WTC11 (cell line): ENCODE results near the gene HDAC3.

Source experiments
- ATF3 ChIP-seq: sonication (generic); formaldehyde crosslinking; conservative IDR thresholded peaks from 2 replicates; pipeline ENCODE4 v1.8.1; 2022; ENCODE audit warnings: mild to moderate bottlenecking, missing genetic modification reagents
- CREM ChIP-seq: sonication (generic); formaldehyde crosslinking; IDR thresholded peaks from 2 replicates; pipeline ENCODE4 v1.8.1; 2022; ENCODE audit warnings: mild to moderate bottlenecking, missing genetic modification reagents, moderate library complexity
- CTCF ChIP-seq: fragments of 200-600 bp; IDR thresholded peaks from 2 replicates; pipeline ENCODE4 v1.8.0; 2022; ENCODE audit warnings: antibody characterized with exemption
- ESRRA ChIP-seq: sonication (generic); formaldehyde crosslinking; IDR thresholded peaks from 2 replicates; pipeline ENCODE4 v1.8.1; 2022; ENCODE audit warnings: mild to moderate bottlenecking, missing genetic modification reagents, borderline replicate concordance
- TF ChIP-seq, protein P1 (sequence below): sonication (generic); formaldehyde crosslinking; IDR thresholded peaks from 2 replicates; pipeline ENCODE4 v1.8.1; 2023; ENCODE audit warnings: mild to moderate bottlenecking, moderate library complexity, missing genetic modification reagents

- TF ChIP-seq, protein P1, sequence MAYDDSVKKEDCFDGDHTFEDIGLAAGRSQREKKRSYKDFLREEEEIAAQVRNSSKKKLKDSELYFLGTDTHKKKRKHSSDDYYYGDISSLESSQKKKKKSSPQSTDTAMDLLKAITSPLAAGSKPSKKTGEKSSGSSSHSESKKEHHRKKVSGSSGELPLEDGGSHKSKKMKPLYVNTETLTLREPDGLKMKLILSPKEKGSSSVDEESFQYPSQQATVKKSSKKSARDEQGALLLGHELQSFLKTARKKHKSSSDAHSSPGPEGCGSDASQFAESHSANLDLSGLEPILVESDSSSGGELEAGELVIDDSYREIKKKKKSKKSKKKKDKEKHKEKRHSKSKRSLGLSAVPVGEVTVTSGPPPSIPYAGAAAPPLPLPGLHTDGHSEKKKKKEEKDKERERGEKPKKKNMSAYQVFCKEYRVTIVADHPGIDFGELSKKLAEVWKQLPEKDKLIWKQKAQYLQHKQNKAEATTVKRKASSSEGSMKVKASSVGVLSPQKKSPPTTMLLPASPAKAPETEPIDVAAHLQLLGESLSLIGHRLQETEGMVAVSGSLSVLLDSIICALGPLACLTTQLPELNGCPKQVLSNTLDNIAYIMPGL (CRISPR knock-in tag): no peak
- TF ChIP-seq ATF3 (CRISPR knock-in tag) (no peak), CTCF (no peak), CREM (CRISPR knock-in tag) (no peak), ESRRA (CRISPR knock-in tag) (no peak)
These were observed 39.0 kb upstream of the HDAC3 start for GRCh38 chr5:141675672-141676071.
